ENCODE measurements around the gene PDE3A.

Gene PDE3A

GRCh38 chr12:20356048-20356447 lies 12.3 kb upstream of the PDE3A start:
- Histone ChIP-seq H3K9me3 (ENCODE audit: insufficient read depth, low read depth, low read length) (no peaks in the 10 kb centered on the region), H3K9ac (ENCODE audit: low read depth, low read length, poor library complexity, severe bottlenecking) (no peak overlapping the region), H3K4me3 (ENCODE audit: low read length, poor library complexity, severe bottlenecking) (no peak overlapping the region), H3F3A (ENCODE audit: low read depth) (no peaks in the 10 kb centered on the region), H4K20me1 (ENCODE audit: insufficient read depth, low read length, poor library complexity, severe bottlenecking) (no peaks in the 10 kb centered on the region), H3K4me2 (ENCODE audit: low read depth, low read length, poor library complexity, severe bottlenecking) (no peak overlapping the region), H3K9me2 (replicated peaks; ENCODE audit: low read depth, low read length) (no peaks in the 10 kb centered on the region), H3K27me3 (ENCODE audit: insufficient read depth, low read length, poor library complexity, severe bottlenecking) (no peaks in the 10 kb centered on the region), H3K79me2 (ENCODE audit: insufficient read depth, low read length) (no peaks in the 10 kb centered on the region), H3K36me3 (ENCODE audit: insufficient read depth, low read length) (no peaks in the 10 kb centered on the region), H3K4me1 (ENCODE audit: insufficient read depth, low read length, poor library complexity, severe bottlenecking) (no peaks in the 10 kb centered on the region), H2AFZ (ENCODE audit: low read length) (no peak overlapping the region)
- TF ChIP-seq CTCF (conservative IDR thresholded peaks at IDR 0.05; ENCODE audit: low read length) (no peak), EZH2phosphoT487 (IDR thresholded peaks at IDR 0.05; ENCODE audit: borderline replicate concordance) (no peak)

- Histone ChIP-seq H3K4me3 (ENCODE audit: low read length, poor library complexity, severe bottlenecking) (no peak overlapping the region), H2AFZ (ENCODE audit: low read length) (no peak overlapping the region), H4K20me1 (ENCODE audit: insufficient read depth, low read length, poor library complexity, severe bottlenecking) (no peaks in the 10 kb centered on the region), H3K9ac (ENCODE audit: low read depth, low read length, poor library complexity, severe bottlenecking) (no peak overlapping the region), H3K27me3 (ENCODE audit: insufficient read depth, low read length, poor library complexity, severe bottlenecking) (no peaks in the 10 kb centered on the region), H3K9me3 (ENCODE audit: insufficient read depth, low read depth, low read length) (no peaks in the 10 kb centered on the region), H3K9me2 (replicated peaks; ENCODE audit: low read depth, low read length) (no peaks in the 10 kb centered on the region), H3K4me1 (ENCODE audit: insufficient read depth, low read length, poor library complexity, severe bottlenecking) (no peaks in the 10 kb centered on the region), H3F3A (ENCODE audit: low read depth) (no peaks in the 10 kb centered on the region), H3K79me2 (ENCODE audit: insufficient read depth, low read length) (no peaks in the 10 kb centered on the region), H3K36me3 (ENCODE audit: insufficient read depth, low read length) (no peaks in the 10 kb centered on the region), H3K4me2 (ENCODE audit: low read depth, low read length, poor library complexity, severe bottlenecking) (no peak overlapping the region)
- TF ChIP-seq CTCF (conservative IDR thresholded peaks at IDR 0.05; ENCODE audit: low read length), result no peak
- TF ChIP-seq EZH2phosphoT487 (IDR thresholded peaks at IDR 0.05; ENCODE audit: borderline replicate concordance), result no peak
These were observed 7.9 kb upstream of the PDE3A start for GRCh38 chr12:20360407-20360806.

- H3K9me3 ChIP-seq (ENCODE audit: insufficient read depth, low read depth, low read length), result no peaks in the 10 kb centered on the region
- no peak overlapping the region for H3K4me3 ChIP-seq (ENCODE audit: low read length, poor library complexity, severe bottlenecking)
- no peaks in the 10 kb centered on the region for H3K9me2 ChIP-seq (replicated peaks; ENCODE audit: low read depth, low read length)
- no peak overlapping the region for H2AFZ ChIP-seq (ENCODE audit: low read length)
- no peak overlapping the region for H3K9ac ChIP-seq (ENCODE audit: low read depth, low read length, poor library complexity, severe bottlenecking)
- no peaks in the 10 kb centered on the region for H3K4me1 ChIP-seq (ENCODE audit: insufficient read depth, low read length, poor library complexity, severe bottlenecking)
- H4K20me1 ChIP-seq (ENCODE audit: insufficient read depth, low read length, poor library complexity, severe bottlenecking), result no peaks in the 10 kb centered on the region
- no peaks in the 10 kb centered on the region for H3F3A ChIP-seq (ENCODE audit: low read depth)
- H3K36me3 ChIP-seq (ENCODE audit: insufficient read depth, low read length), result no peaks in the 10 kb centered on the region
- H3K27me3 ChIP-seq (ENCODE audit: insufficient read depth, low read length, poor library complexity, severe bottlenecking), result no peaks in the 10 kb centered on the region
- H3K79me2 ChIP-seq (ENCODE audit: insufficient read depth, low read length), result no peaks in the 10 kb centered on the region
- H3K4me2 ChIP-seq (ENCODE audit: low read depth, low read length, poor library complexity, severe bottlenecking), result no peak overlapping the region
- TF ChIP-seq EZH2phosphoT487 (IDR thresholded peaks at IDR 0.05; ENCODE audit: borderline replicate concordance) (no peak), CTCF (conservative IDR thresholded peaks at IDR 0.05; ENCODE audit: low read length) (no peak)
These were observed 6.9 kb upstream of the PDE3A start for GRCh38 chr12:20361416-20361815.

Data from Loucy (cell line).